Measurements from ENCODE around the gene ENAM.

- TF ChIP-seq ZFX (IDR thresholded peaks at IDR 0.05), result no peak
- TF ChIP-seq CTCF (conservative IDR thresholded peaks at IDR 0.05), result no peak
Observed at GRCh38 chr4:70637239-70637913, 8.8 kb downstream of the ENAM start.

All from C4-2B (cell line).